Dedifferentiated amniotic fluid mesenchymal stem cell (primary cell): ENCODE results near the gene TBC1D22A.

Source experiments
- DNase-seq: peaks from one replicate; pipeline ENCODE4 v3.0.0-alpha.2; 2016; ENCODE audit errors: extremely low spot score

TBC1D22A gene

GRCh38 chr22:47075568-47075967 lies 313.1 kb downstream of the TBC1D22A start:
- no peak for DNase-seq

DNA sequence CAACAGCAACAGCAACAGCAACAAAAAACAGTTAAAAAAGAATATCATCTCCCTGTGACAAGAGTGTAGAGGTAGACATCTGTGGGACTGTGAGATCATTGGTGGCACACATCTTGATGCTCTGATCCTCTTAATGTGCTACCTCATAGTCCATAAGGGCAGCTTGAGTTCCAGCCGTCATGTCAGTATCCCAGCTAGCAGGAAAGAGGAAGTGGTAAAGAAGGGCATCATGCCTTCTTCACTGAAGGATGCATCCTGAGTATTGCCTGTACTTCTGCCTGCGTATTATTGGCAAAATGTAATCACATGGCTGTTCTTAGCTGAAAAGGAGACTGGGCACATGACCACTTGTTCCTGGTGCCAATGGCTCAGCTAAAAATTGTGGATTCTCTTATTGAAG lies 314.3 kb downstream of the TBC1D22A start:
- DNase-seq = no peak

GRCh38 chr22:47080100-47080499 lies 317.6 kb downstream of the TBC1D22A start:
- no peak for DNase-seq

GRCh38 chr22:47082505-47082904 lies 320.1 kb downstream of the TBC1D22A start:
- DNase-seq = no peak

DNA sequence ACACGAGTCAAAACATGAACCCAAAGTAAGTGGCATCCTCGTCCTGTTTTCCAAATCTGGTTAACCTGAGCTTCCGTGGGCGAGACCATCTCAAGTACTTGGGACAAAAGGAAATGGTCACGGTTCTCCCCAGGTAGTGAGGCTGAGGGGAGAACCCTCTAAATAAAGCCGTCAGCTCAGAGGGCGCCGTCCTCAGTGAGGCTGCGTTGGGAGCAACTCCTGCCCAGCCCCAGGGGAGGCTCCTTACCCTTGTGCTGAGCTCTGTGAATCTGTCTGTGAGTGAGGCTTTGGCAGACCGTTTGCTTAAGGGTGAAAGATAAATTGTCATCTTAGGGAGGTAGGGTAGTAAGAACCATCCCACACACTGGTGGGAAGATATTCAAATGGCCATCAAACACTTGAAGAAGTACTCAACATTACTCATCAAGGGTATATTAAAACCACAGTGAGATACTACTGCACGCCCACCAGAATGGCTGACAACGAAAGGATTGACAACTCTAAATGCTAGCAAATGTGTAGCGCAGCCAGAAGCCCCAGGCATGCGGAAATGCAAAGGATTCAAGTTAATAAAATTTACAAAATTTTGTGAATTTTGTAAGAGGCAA lies 321.0 kb downstream of the TBC1D22A start:
- no peak for DNase-seq

GRCh38 chr22:47084226-47084625 lies 321.8 kb downstream of the TBC1D22A start:
- DNase-seq = no peak

DNA sequence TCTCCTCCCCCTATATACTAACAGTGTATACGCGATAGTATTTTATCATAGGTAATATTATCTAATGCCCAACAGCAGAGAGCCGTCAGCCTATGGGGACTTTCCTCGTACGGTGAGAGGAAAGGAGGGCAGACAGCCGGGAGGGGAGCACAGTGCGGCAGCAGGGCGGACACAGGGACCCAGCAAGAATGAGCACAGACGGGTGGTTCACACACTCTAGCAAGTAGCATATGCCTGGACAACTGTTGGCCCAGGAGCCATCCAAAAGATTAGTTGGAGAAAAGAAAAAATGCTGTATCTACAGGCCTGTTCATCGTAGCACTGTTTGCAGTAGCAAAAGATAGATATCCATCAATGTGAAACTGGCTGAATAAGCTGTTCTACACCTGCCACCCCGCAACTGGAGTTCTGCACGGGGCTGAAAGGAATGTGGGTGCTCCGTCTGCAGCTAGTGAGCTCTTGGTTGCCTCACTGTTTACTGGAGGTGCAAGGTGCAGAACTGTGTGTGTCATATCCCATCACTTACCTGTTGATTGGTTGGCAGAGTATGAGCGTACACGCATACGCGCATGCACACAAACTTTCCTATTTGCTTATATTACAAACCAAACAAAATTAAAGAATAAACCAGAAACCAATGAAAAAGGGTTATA lies 324.3 kb downstream of the TBC1D22A start:
- no peak for DNase-seq

GRCh38 chr22:47088480-47089158 lies 326.2 kb downstream of the TBC1D22A start:
- no peak for DNase-seq

DNA sequence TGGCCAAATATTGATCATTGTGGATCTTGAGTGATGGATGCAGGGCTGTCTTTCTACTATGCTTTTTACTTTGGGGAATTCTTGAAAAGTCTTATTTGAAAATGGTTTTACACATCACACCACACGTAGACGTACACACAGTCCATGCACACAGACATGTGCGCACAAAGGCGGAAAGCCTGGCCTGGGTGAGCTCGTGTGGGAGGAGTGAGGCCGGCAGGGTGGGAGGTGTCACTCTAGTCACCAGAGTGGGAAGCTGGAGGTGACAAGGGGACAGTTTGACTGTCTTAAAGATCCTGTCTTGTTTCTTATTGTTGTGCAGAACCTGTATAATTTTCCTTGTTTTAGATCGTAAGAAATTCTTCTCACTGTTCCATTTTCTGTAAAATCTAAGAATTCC lies 326.9 kb downstream of the TBC1D22A start:
- no peak for DNase-seq

DNA sequence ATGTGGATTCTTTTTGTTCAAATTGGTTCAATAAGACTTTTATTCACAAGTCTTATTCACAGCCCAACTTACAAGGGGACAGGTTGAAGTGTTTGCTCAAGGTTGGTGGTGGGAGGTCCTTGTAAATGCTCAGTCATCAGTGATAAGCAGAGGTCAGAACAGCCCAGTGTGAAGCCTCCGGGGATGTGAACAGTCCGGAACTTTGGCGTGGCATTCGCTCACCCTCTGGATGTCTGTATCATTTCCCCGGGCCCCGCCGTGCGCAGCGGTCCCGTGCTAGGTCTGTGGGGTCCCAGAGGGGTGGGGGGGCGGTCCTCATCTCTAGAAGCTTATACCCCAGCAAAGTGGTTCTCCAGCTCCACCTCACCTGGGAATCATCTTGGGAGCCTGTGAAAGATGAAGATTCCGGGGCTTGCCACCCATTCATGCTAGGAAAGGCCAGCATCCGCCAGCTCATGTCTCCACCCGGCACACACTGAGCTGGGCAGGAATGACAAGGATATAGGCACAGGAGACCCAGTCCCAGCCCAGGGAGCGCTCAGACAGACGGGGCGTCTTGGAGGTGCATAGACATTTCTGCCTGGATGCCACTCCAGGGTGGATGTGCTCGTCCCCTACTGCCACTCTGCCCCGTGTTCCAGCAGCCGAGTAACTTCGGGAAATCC lies 327.5 kb downstream of the TBC1D22A start:
- DNase-seq = no peak

DNA sequence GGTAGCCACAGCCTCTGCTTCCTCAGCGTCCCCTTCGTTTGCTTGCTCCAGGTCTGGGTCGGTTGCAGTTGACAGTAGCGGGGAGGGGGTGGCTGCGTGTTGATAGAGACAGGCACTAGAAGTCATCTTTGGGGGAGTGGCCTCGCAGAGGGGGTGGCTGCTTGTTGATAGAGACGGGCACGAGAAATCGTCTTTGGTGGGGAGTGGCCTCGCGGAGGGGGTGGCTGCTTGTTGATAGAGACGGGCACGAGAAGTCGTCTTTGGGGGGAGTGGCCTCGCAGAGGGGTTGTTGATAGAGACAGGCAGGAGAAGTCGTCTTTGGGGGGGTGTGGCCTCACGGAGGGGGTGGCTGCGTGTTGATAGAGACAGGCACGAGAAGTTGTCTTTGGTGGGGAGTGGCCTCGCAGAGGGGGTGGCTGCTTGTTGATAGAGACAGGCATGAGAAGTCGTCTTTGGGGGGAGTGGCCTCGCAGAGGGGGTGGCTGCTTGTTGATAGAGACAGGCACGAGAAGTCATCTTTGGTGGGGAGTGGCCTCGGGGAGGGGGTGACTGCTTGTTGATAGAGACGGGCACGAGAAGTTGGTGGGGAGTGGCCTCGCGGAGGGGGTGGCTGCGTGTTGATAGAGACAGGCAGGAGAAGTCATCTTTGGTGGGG lies 328.3 kb downstream of the TBC1D22A start:
- DNase-seq = peak; percentile 17

DNA sequence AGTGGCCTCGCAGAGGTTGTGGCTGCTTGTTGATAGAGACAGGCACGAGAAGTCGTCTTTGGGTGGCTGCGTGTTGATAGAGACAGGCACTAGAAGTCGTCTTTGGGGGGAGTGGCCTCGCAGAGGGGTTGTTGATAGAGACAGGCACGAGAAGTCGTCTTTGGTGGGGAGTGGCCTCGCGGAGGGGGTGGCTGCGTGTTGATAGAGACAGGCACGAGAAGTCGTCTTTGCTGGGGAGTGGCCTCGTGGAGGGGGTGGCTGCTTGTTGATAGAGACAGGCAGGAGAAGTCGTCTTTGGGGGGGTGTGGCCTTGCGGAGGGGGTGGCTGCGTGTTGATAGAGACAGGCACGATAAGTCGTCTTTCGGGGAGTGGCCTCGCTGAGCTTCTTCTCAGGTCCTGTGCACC lies 328.8 kb downstream of the TBC1D22A start:
- DNase-seq = no peak

DNA sequence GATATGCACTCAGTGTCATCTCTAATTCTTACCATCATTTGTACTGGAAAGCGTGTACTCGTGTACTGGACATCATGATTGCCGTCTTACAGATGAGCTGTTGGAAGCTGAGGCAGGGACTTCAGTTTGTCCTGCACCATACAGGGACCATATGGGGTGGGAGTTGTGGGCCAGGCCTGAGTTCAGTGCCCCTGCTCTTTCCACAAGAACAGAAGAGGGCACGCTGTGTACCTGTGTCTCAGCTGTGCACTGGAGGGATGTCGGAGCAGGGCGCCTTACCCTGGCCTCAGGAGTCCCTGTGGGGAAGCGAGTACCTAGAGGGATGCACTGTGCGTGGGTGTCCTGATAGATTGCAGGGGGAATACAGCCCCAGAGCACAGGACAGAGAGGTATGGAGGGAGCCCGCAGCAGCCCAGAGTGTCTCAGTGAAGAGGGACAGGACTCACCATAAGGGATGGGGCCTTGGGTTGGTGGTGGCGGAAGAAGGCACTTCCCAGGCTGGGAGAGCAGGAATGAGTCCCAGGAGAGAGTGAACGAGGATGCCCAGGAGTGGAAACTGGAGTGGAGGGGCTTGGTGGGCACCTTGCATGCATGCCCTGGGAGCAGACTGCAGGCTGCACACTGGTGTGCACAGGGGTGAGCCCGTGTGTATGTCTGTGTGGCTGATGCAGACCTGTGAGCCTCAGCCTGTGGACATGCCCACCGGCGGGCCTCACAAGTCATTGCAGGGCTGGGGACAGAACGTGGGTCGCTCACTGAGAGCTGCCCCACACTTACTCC lies 329.7 kb downstream of the TBC1D22A start:
- no peak for DNase-seq

DNA sequence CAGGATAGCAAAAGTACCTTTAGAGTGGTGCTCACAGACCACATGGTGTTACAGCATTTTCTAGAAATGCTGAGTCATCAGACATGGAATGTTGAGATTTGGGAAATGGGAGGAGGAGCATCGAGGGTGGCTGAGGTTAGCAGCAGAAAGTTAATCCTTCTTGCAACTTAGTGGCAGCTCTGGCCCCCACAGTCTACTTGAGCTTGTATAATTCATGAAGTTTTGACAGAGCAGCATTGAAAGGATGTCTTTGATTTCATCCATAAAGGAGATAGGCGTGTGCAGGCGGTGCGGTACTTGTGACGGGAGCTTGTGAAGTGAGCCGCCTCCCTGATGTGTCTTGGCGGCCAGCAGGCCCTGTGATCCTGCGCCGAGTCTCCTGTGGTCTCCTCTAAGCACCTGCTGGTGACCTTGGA lies 330.5 kb downstream of the TBC1D22A start:
- peak; percentile 40 for DNase-seq

GRCh38 chr22:47093720-47094119 lies 331.3 kb downstream of the TBC1D22A start:
- no peak for DNase-seq

GRCh38 chr22:47094861-47095330 lies 332.4 kb downstream of the TBC1D22A start:
- DNase-seq = no peak

- no peak for DNase-seq
Observed at GRCh38 chr22:47095395-47096122, 333.1 kb downstream of the TBC1D22A start.

- no peak for DNase-seq
Observed at GRCh38 chr22:47098121-47098520, 335.7 kb downstream of the TBC1D22A start.

DNA sequence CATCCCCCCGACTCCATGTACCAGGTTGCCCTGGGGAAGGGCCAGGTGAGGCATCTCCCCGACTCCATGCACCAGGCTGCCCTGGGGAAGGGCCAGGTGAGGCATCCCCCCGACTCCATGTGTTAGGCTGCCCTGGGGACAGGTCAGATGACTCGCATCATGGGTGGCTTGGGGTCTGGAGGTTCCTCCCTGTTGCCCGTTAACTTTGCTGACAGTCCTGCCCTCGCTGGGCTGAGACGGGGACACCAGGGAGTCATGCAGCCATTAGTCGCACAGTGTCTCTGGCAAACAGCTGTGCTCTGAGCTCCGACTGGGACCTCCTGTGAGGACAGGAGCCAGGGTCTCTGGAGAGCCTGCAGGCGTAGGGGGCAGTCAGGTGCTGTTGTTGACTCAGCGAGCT lies 336.1 kb downstream of the TBC1D22A start:
- DNase-seq = no peak

- no peak for DNase-seq
Observed at GRCh38 chr22:47100019-47100418, 337.6 kb downstream of the TBC1D22A start.
